H9 (cell line): ENCODE data around the gene CTIF. TPM values are rescaled to one million over a fixed set of nuclear protein-coding genes. Genes with fewer than 3 reads are reported as not detected.

ENCODE experiments used
- DNase-seq: peaks from one replicate; pipeline ENCODE4 v3.0.0-alpha.2; 2017
- H2AFZ ChIP-seq: one replicate; pipeline ENCODE4 v1.6.1; 2013; ENCODE audit warnings: mild to moderate bottlenecking, low read length, control low read depth, moderate library complexity
- H2AK5ac ChIP-seq: 2 replicates; pipeline ENCODE4 v1.6.1; 2013; ENCODE audit warnings: low read length, control low read depth, mixed read lengths; ENCODE audit not compliant: insufficient read length
- H2BK120ac ChIP-seq: one replicate; pipeline ENCODE4 v1.6.1; 2013; ENCODE audit warnings: low read depth, mild to moderate bottlenecking, low read length, control low read depth, inconsistent platforms; ENCODE audit not compliant: poor library complexity, severe bottlenecking
- H2BK12ac ChIP-seq: 2 replicates; pipeline ENCODE4 v1.6.1; 2013; ENCODE audit warnings: low read length, control low read depth, mixed read lengths, low read depth; ENCODE audit not compliant: insufficient read length
- H2BK15ac ChIP-seq: 2 replicates; pipeline ENCODE4 v1.6.1; 2013; ENCODE audit warnings: low read depth, low read length, control low read depth
- H2BK20ac ChIP-seq: one replicate; pipeline ENCODE4 v1.6.1; 2013; ENCODE audit warnings: low read depth, mild to moderate bottlenecking, low read length, control low read depth, inconsistent platforms; ENCODE audit not compliant: poor library complexity, severe bottlenecking
- H2BK5ac ChIP-seq: 2 replicates; pipeline ENCODE4 v1.6.1; 2013; ENCODE audit warnings: low read length, control low read depth, mixed read lengths; ENCODE audit not compliant: insufficient read length
- H3K14ac ChIP-seq: 2 replicates; pipeline ENCODE4 v1.6.1; 2013; ENCODE audit warnings: low read length, control low read depth; ENCODE audit not compliant: insufficient read depth
- H3K18ac ChIP-seq: 2 replicates; pipeline ENCODE4 v1.6.1; 2013; ENCODE audit warnings: low read depth, mild to moderate bottlenecking, mixed read lengths, low read length, control low read depth; ENCODE audit not compliant: insufficient read length
- H3K23ac ChIP-seq: 2 replicates; pipeline ENCODE4 v1.6.1; 2013; ENCODE audit warnings: low read length, control low read depth, mixed read lengths, low read depth; ENCODE audit not compliant: insufficient read length
- H3K23me2 ChIP-seq: 2 replicates; pipeline ENCODE4 v1.6.1; 2013; ENCODE audit warnings: low read depth, mild to moderate bottlenecking, mixed read lengths, low read length, control low read depth; ENCODE audit not compliant: insufficient read length, poor library complexity, severe bottlenecking
- H3K27ac ChIP-seq: 2 replicates; pipeline ENCODE4 v1.5.1; 2013; ENCODE audit warnings: low read length, control low read depth, mixed read lengths, low read depth; ENCODE audit not compliant: insufficient read length
- H3K27me3 ChIP-seq: 2 replicates; pipeline ENCODE4 v1.6.1; 2013; ENCODE audit warnings: low read length, control low read depth, inconsistent platforms; ENCODE audit not compliant: insufficient read depth
- H3K4ac ChIP-seq: 2 replicates; pipeline ENCODE4 v1.6.1; 2013; ENCODE audit warnings: low read depth, mild to moderate bottlenecking, control low read depth, inconsistent platforms, low read length, moderate library complexity
- H3K4me1 ChIP-seq: 2 replicates; pipeline ENCODE4 v1.6.1; 2013; ENCODE audit warnings: low read length, control low read depth, inconsistent platforms; ENCODE audit not compliant: insufficient read depth
- H3K4me2 ChIP-seq: 2 replicates; pipeline ENCODE4 v1.6.1; 2013; ENCODE audit warnings: low read length, control low read depth, mixed read lengths; ENCODE audit not compliant: insufficient read length, insufficient read depth
- H3K56ac ChIP-seq: 2 replicates; pipeline ENCODE4 v1.6.1; 2013; ENCODE audit warnings: low read depth, mild to moderate bottlenecking, mixed read lengths, low read length, control low read depth; ENCODE audit not compliant: insufficient read length
- H3K79me1 ChIP-seq: 2 replicates; pipeline ENCODE4 v1.6.1; 2013; ENCODE audit warnings: low read depth, mild to moderate bottlenecking, moderate library complexity, low read length, control low read depth, inconsistent platforms; ENCODE audit not compliant: insufficient read depth, poor library complexity, severe bottlenecking
- H3K79me2 ChIP-seq: 2 replicates; pipeline ENCODE4 v1.6.1; 2013; ENCODE audit warnings: low read length, control low read depth, inconsistent platforms; ENCODE audit not compliant: insufficient read depth
- H3K9ac ChIP-seq: 2 replicates; pipeline ENCODE4 v1.6.1; 2013; ENCODE audit warnings: low read length, control low read depth, mixed read lengths; ENCODE audit not compliant: insufficient read length; ENCODE audit errors: extremely low read depth
- H3K9me3 ChIP-seq: one replicate; pipeline ENCODE4 v1.6.1; 2013; ENCODE audit warnings: low read depth, low read length, inconsistent platforms; ENCODE audit not compliant: control insufficient read depth
- H3T11ph ChIP-seq: one replicate; pipeline ENCODE4 v1.6.1; 2013; ENCODE audit warnings: mild to moderate bottlenecking, low read length, control low read depth, inconsistent platforms
- H4K20me1 ChIP-seq: one replicate; pipeline ENCODE4 v1.6.1; 2013; ENCODE audit not compliant: control insufficient read depth, insufficient read length, insufficient read depth
- H4K5ac ChIP-seq: 2 replicates; pipeline ENCODE4 v1.6.1; 2013; ENCODE audit warnings: low read depth, mild to moderate bottlenecking, mixed read lengths, low read length, control low read depth; ENCODE audit not compliant: insufficient read length
- H4K8ac ChIP-seq: replicated peaks from 2 replicates; pipeline ENCODE4 v1.6.1; 2013; ENCODE audit warnings: low read length, control low read depth, mixed read lengths, low read depth; ENCODE audit not compliant: insufficient read length
- H4K91ac ChIP-seq: 2 replicates; pipeline ENCODE4 v1.6.1; 2013; ENCODE audit warnings: low read depth, mild to moderate bottlenecking, moderate library complexity, mixed read lengths, low read length, control low read depth; ENCODE audit not compliant: insufficient read length
- H3K27ac Mint-ChIP-seq, 3 experiments: 2 replicates in 2 of 3; 3 replicates in 1 of 3; pipeline ENCODE4 v1.8.0; 2020 to 2021; ENCODE audit warnings: mixed read lengths in 3 of 3, mild to moderate bottlenecking in 1 of 3, moderate library complexity in 1 of 3
- H3K27me3 Mint-ChIP-seq: 2 replicates; pipeline ENCODE4 v1.8.0; 2021; ENCODE audit warnings: low read depth, mild to moderate bottlenecking, moderate library complexity, mixed read lengths
- H3K36me3 Mint-ChIP-seq, 3 experiments: 2 replicates in 2 of 3; 3 replicates in 1 of 3; pipeline ENCODE4 v1.8.0; 2020 to 2021; ENCODE audit warnings: low read depth in 3 of 3, mixed read lengths in 3 of 3; ENCODE audit not compliant: insufficient read depth in 1 of 3
- H3K4me1 Mint-ChIP-seq, 2 experiments: 2 replicates each; pipeline ENCODE4 v1.8.0; 2020; ENCODE audit warnings: mixed read lengths in 2 of 2
- H3K4me3 Mint-ChIP-seq, 2 experiments: 2 replicates in 1 of 2; 3 replicates in 1 of 2; pipeline ENCODE4 v1.8.0; 2020 to 2021; ENCODE audit warnings: mild to moderate bottlenecking in 2 of 2, mixed read lengths in 2 of 2, moderate library complexity in 1 of 2
- H3K9me3 Mint-ChIP-seq, 2 experiments: 2 replicates in 1 of 2; 3 replicates in 1 of 2; pipeline ENCODE4 v1.8.0; 2020; ENCODE audit warnings: mild to moderate bottlenecking in 2 of 2, mixed read lengths in 2 of 2, moderate library complexity in 1 of 2
- CTCF ChIP-seq: fragments of 200-600 bp; sonication (generic); conservative IDR thresholded peaks from 3 replicates; pipeline ENCODE4 v1.8.0; 2021; ENCODE audit warnings: antibody characterized with exemption, mild to moderate bottlenecking
- WGBS: extraction: QIAGEN DNeasy Blood & Tissue Kit; methylation state at CpG from one replicate; pipeline ENCODE4 v1.1.7; 2013; ENCODE audit warnings: missing lambda C conversion rate, low lambda C conversion rate, mixed read lengths; ENCODE audit not compliant: insufficient read length; ENCODE audit errors: extremely low coverage; 5-methylcytosine and 5-hydroxymethylcytosine counted together
- total RNA-seq: library from RNA; stranded (reverse); gene quantifications from 2 replicates; pipeline ENCODE4 v1.2.1, GENCODE V29; 2021

CTIF gene
- total RNA-seq, 1 experiment from 2014 or later, result 15.8 TPM

DNA sequence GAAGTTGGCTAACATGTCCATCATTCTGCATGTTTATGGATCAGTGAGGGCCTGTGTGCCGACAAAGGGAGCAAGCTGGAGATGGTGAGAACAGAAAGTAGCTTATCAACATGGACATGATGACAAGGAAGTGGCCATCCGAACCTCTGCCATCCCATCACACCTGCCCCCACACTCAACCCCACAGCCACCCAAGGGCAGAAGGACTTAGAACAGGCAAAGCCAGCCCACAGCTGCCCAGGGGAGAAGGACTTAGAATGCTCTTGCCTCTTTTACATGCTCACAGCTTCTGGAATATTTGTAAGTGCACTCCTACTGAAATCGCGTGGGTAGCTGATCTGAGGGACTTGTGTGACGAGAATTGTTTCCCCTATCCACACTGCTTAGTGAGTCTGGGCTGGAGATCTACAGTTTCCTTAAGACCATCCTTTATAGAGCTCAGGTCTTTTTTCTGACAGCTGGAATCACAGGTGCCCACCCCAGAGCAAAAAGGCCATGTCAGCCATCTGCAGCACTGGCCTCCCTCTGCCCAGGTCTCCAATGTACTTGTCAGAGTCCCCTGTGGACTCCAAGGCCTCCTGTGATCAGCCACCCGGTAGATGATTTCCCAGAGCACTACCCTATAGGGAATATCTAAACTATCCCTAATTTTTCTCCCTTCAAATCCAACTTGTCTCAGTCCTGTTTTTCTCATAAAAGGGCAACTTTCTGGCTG, 257.8 kb downstream of the CTIF start:
- Histone ChIP-seq H3K23me2 (no peaks in the 10 kb centered on the region), H3K18ac (no peak overlapping the region), H2BK20ac (no peak overlapping the region), H3K23ac (no peak overlapping the region), H3T11ph (no peak overlapping the region), H3K9ac (no peak overlapping the region), H3K4ac (no peak overlapping the region), H4K91ac (no peak overlapping the region), H4K8ac (no peak overlapping the region), H3K4me1 (no peaks in the 10 kb centered on the region), H2BK5ac (no peak overlapping the region), H3K27me3 (no peaks in the 10 kb centered on the region), H3K79me2 (no peaks in the 10 kb centered on the region), H2BK12ac (no peak overlapping the region), H4K5ac (no peak overlapping the region), H3K4me2 (no peak overlapping the region), H3K9me3 (no peaks in the 10 kb centered on the region), H3K56ac (no peak overlapping the region), H2BK120ac (no peak overlapping the region), H4K20me1 (no peaks in the 10 kb centered on the region), H3K27ac (no peak overlapping the region), H3K14ac (no peak overlapping the region), H3K79me1 (no peaks in the 10 kb centered on the region), H2AK5ac (no peak overlapping the region), H2AFZ (no peak overlapping the region), H2BK15ac (no peak overlapping the region)
- Mint-ChIP-seq H3K27ac (no peak overlapping the region), H3K4me1 (peaks cover 0 to 7% of the 10 kb centered on the region in 2 experiments; a peak in 2 of 4 replicates), H3K27me3 (no peaks in the 10 kb centered on the region), H3K9me3 (no peaks in the 10 kb centered on the region), H3K36me3 (no peaks in the 10 kb centered on the region; a peak in 3 of 7 replicates), H3K4me3 (no peak overlapping the region)
- TF ChIP-seq CTCF, result no peak
- no peak for DNase-seq
- WGBS, result no CpG with 5 or more reads among the region's 6 CpGs
